OCI-LY7 (cell line): ENCODE measurements around the gene SEMA6C. TPM values are rescaled to one million over a fixed set of nuclear protein-coding genes. Genes with fewer than 3 reads are reported as not detected.

Experiments
- BruUV-seq: library from RNA; stranded (reverse); fragments of 400-500 nt; replicated peaks from 2 replicates; lab custom pipeline; 2021; lab: Mats Ljungman, UMichigan
- CTCF ChIA-PET: fragments of 300-600 bp; sonication (Branson Sonifier 250); formaldehyde crosslinking; loops from one replicate; lab custom pipeline; 2022; ENCODE audit warnings: antibody characterized with exemption; ENCODE audit not compliant: unreplicated experiment; lab: Charles Lee
- POLR2A ChIA-PET: fragments of 300-600 bp; sonication (Branson Sonifier 250); formaldehyde crosslinking; loops from one replicate; lab custom pipeline; 2022; ENCODE audit warnings: antibody characterized with exemption; lab: Charles Lee
- DNase-seq: peaks from one replicate; pipeline ENCODE4 v3.0.0-alpha.2; 2015; ENCODE audit warnings: low spot score
- H2AFZ ChIP-seq: fragments of 200-600 bp; sonication (generic), shearing (Covaris generic); 2 replicates; pipeline ENCODE4 v1.6.1; 2014; ENCODE audit warnings: mild to moderate bottlenecking, antibody characterized with exemption, low read length, moderate library complexity
- H3K27ac ChIP-seq: fragments of 200-600 bp; sonication (generic); 2 replicates; pipeline ENCODE4 v1.5.1; 2014; ENCODE audit warnings: mixed run types, low read depth, mild to moderate bottlenecking, moderate library complexity, low read length, inconsistent platforms; ENCODE audit not compliant: poor library complexity, severe bottlenecking
- H3K36me3 ChIP-seq: fragments of 200-600 bp; sonication (generic); 2 replicates; pipeline ENCODE4 v1.6.1; 2014; ENCODE audit warnings: mild to moderate bottlenecking, antibody characterized with exemption, low read length, moderate library complexity, mixed read lengths; ENCODE audit not compliant: insufficient read depth
- H3K4me1 ChIP-seq: fragments of 200-600 bp; sonication (generic); 2 replicates; pipeline ENCODE4 v1.5.1; 2014; ENCODE audit warnings: mild to moderate bottlenecking, low read length; ENCODE audit not compliant: insufficient read depth, poor library complexity, severe bottlenecking
- H3K4me2 ChIP-seq: fragments of 200-600 bp; sonication (generic); 2 replicates; pipeline ENCODE4 v1.6.1; 2014; ENCODE audit warnings: mild to moderate bottlenecking, low read length
- H3K4me3 ChIP-seq: fragments of 200-600 bp; sonication (generic); 2 replicates; pipeline ENCODE4 v1.5.1; 2014; ENCODE audit warnings: mild to moderate bottlenecking, low read depth, low read length; ENCODE audit not compliant: poor library complexity, severe bottlenecking
- H3K79me2 ChIP-seq: fragments of 200-600 bp; sonication (generic); 2 replicates; pipeline ENCODE4 v1.6.1; 2016; ENCODE audit warnings: low read depth, mild to moderate bottlenecking, low read length, moderate library complexity, mixed read lengths; ENCODE audit not compliant: insufficient read depth
- H3K9me2 ChIP-seq: fragments of 200-600 bp; sonication (generic); 2 replicates; pipeline ENCODE4 v1.6.1; 2016; ENCODE audit warnings: mild to moderate bottlenecking, low read length, mixed read lengths; ENCODE audit not compliant: insufficient read depth
- H3K9me3 ChIP-seq: fragments of 200-600 bp; sonication (generic); 2 replicates; pipeline ENCODE4 v1.6.1; 2014; ENCODE audit warnings: mild to moderate bottlenecking, mixed run types, low read length, mixed read lengths
- H4K20me1 ChIP-seq: fragments of 200-600 bp; sonication (generic); 2 replicates; pipeline ENCODE4 v1.6.1; 2014; ENCODE audit warnings: mild to moderate bottlenecking, antibody characterized with exemption, low read length, moderate library complexity, mixed read lengths; ENCODE audit not compliant: insufficient read depth
- EZH2phosphoT487 ChIP-seq: fragments of 200-600 bp; sonication (generic); IDR thresholded peaks from 2 replicates; pipeline ENCODE4 v1.6.1; 2018; ENCODE audit warnings: low read depth, borderline replicate concordance, mild to moderate bottlenecking, mixed run types, antibody characterized with exemption, low read length, moderate library complexity, mixed read lengths
- intact Hi-C: fragments of 100-400 bp; cut with micrococcal nuclease; formaldehyde crosslinking; loops from one replicate; pipeline ENCODE4 v1.10.0; 2022; ENCODE audit not compliant: unreplicated experiment
- total RNA-seq, 2 experiments: library from RNA; depleted of rRNA in 1 of 2; stranded (reverse); fragments of >200 nt in 1 of 2; shearing (Covaris generic) in 1 of 2; gene quantifications; 2 replicates each; pipeline ENCODE4 v1.2.3, GENCODE V29; 2014 to 2022
- TF ChIP-seq, protein P1 (sequence below): fragments of 200-600 bp; sonication (generic); conservative IDR thresholded peaks from 2 replicates; pipeline ENCODE4 v1.5.1; 2014; ENCODE audit warnings: mild to moderate bottlenecking, antibody characterized with exemption, low read length, moderate library complexity, mixed read lengths

SEMA6C gene
- total RNA-seq, 2 experiments from 2014 or later, result 1.1 to 1.9 TPM

DNA sequence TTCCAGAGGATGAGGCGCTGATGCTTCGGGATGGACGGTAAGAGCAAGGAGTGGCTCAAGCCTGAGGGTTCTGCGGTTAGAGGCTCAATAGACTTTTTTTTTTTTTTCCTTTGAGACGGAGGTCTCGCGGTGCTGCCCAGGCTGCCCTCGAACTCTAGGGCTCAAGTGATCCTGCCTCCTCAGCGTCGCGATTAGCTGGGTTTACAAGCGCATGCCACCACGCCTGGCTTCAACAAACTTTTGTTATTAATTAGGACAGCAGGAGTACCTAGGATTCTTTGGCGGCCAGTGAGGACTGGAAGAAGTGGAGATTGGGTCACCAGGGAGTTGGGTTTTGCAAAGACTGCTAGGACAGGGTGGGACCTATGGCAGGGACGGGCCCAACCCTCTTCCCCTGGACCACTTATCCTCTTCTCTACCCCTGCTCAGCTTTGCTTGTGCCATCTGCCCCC lies 20.1 kb upstream of the SEMA6C start:
- peaks cover 24% of the 10 kb centered on the region for H3K4me1 ChIP-seq
- ChIA-PET CTCF (no interaction called here), POLR2A (interaction anchor here (0.7 to 1.3 kb wide), 4 partner anchors 10 to 32 kb away, joined by 3 to 10 read pairs (median 3); partner anchors contain the start of genes PIP5K1A, TMOD4, TNFAIP8L2 and VPS72)
- no peaks in the 10 kb centered on the region for H3K9me2 ChIP-seq
- peak overlapping the region; percentile 64; the same call in 1 of the 2 replicates for H2AFZ ChIP-seq
- peak overlapping the region; percentile 90 for H3K4me3 ChIP-seq
- intact Hi-C loops, result no loop called here
- BruUV-seq, result no TSS peak
- H3K9me3 ChIP-seq, result no peaks in the 10 kb centered on the region
- TF ChIP-seq, protein P1, sequence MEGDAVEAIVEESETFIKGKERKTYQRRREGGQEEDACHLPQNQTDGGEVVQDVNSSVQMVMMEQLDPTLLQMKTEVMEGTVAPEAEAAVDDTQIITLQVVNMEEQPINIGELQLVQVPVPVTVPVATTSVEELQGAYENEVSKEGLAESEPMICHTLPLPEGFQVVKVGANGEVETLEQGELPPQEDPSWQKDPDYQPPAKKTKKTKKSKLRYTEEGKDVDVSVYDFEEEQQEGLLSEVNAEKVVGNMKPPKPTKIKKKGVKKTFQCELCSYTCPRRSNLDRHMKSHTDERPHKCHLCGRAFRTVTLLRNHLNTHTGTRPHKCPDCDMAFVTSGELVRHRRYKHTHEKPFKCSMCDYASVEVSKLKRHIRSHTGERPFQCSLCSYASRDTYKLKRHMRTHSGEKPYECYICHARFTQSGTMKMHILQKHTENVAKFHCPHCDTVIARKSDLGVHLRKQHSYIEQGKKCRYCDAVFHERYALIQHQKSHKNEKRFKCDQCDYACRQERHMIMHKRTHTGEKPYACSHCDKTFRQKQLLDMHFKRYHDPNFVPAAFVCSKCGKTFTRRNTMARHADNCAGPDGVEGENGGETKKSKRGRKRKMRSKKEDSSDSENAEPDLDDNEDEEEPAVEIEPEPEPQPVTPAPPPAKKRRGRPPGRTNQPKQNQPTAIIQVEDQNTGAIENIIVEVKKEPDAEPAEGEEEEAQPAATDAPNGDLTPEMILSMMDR, result no peak
- TF ChIP-seq EZH2phosphoT487, result no peak
- peak overlapping the region; percentile 43 for H3K27ac ChIP-seq
- peaks cover 34% of the 10 kb centered on the region for H3K36me3 ChIP-seq
- peak overlapping the region; percentile 83 for H3K4me2 ChIP-seq
- peak; percentile 32 for DNase-seq
- peaks cover 13% of the 10 kb centered on the region; the same call in 1 of the 2 replicates for H3K79me2 ChIP-seq
- no peaks in the 10 kb centered on the region for H4K20me1 ChIP-seq

DNA sequence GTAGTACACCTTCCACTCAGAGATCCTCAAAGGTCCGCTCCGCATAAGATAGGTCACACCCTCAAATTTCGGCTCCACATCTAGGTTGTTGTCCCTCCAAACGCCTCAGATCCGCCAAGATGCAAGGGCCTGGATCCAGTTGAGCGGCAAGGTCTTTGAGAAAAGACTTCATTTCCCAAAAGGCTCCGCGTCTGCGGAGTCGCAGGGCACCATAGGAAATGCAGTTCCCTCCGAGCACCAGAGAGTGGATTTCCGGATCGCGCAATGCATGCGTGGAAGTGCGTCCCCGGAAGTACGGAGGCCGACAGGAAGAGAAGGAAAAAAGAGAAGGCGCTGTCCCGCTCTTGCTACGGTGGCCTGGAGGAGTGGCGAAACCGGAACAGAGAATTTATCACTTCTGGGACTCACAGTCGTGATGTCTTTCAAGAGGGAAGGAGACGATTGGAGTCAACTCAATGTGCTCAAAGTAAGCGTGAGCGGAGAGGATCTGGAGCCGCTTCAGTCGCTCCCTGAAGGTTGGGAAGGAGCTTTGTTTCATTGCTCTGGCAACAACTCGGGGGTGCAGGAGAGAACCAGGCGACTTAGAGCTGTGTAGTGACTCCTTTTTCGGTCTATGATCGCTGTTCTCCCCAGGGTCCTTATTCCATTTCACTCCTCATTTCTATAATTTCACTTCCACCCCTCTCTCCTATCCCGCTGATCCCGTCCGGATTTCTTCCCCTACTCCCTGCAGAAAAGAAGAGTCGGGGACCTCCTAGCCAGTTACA lies 19.5 kb upstream of the SEMA6C start, which contains the start of the genes LYSMD1 and SCNM1:
Gene LYSMD1 (minus strand): TSS at position 165 of the 767 bp plus-strand sequence. CDS start 644 bp downstream, outside the sequence.
Gene SCNM1 (plus strand): TSS at position 407 of the 767 bp plus-strand sequence. CDS start 9 bp downstream, at position 416.
- TSS peak; percentile 81 for BruUV-seq
- peak within 1 kb of the TSS; percentile 90 for H3K4me3 ChIP-seq
- ChIA-PET CTCF (no interaction called here), POLR2A (interaction anchor here (0.6 to 1.3 kb wide), 5 partner anchors 9 to 33 kb away, joined by 3 to 10 read pairs (median 3); partner anchors contain the start of genes PIP5K1A, TMOD4, TNFAIP8L2 and VPS72)
- H3K9me2 ChIP-seq, result no peaks in the 10 kb centered on the region
- TF ChIP-seq, protein P1, result no peak
- no peak for TF ChIP-seq EZH2phosphoT487
- peak within 1 kb of the TSS; percentile 43 for H3K27ac ChIP-seq
- H3K4me2 ChIP-seq, result peak within 1 kb of the TSS; percentile 83
- H4K20me1 ChIP-seq, result no peaks in the 10 kb centered on the region
- peaks cover 34% of the 10 kb centered on the region for H3K36me3 ChIP-seq
- peak within 1 kb of the TSS; percentile 87 for H2AFZ ChIP-seq
- H3K79me2 ChIP-seq, result peaks cover 13% of the 10 kb centered on the region; the same call in 1 of the 2 replicates
- intact Hi-C loops, result no loop called here
- peak; percentile 99 for DNase-seq
- no peaks in the 10 kb centered on the region for H3K9me3 ChIP-seq
- peaks cover 24% of the 10 kb centered on the region for H3K4me1 ChIP-seq
